Measurements from ENCODE around the gene GSK3B.

Gene GSK3B

GRCh38 chr3:120103276-120103675 is 9.0 kb upstream of the GSK3B start:
- Histone ChIP-seq H3K27me3 (ENCODE audit: insufficient read depth, low read depth, severe bottlenecking) (no peaks in the 10 kb centered on the region), H3K4me3 (ENCODE audit: low read depth, low read length) (no peak overlapping the region), H3K27ac (no peak overlapping the region), H3K36me3 (peaks cover 3% of the 10 kb centered on the region), H3K9me3 (ENCODE audit: severe bottlenecking) (no peaks in the 10 kb centered on the region)
- TF ChIP-seq CTCF (IDR thresholded peaks at IDR 0.05; ENCODE audit: low read depth, low read length), result no peak
- DNase-seq, result no peak

GRCh38 chr3:120102674-120103073 is 8.4 kb upstream of the GSK3B start:
- Histone ChIP-seq H3K9me3 (ENCODE audit: severe bottlenecking) (no peaks in the 10 kb centered on the region), H3K27ac (no peak overlapping the region), H3K36me3 (peaks cover 3% of the 10 kb centered on the region), H3K4me3 (ENCODE audit: low read depth, low read length) (no peak overlapping the region), H3K27me3 (ENCODE audit: insufficient read depth, low read depth, severe bottlenecking) (no peaks in the 10 kb centered on the region)
- DNase-seq, result no peak
- no peak for TF ChIP-seq CTCF (IDR thresholded peaks at IDR 0.05; ENCODE audit: low read depth, low read length)

DNA sequence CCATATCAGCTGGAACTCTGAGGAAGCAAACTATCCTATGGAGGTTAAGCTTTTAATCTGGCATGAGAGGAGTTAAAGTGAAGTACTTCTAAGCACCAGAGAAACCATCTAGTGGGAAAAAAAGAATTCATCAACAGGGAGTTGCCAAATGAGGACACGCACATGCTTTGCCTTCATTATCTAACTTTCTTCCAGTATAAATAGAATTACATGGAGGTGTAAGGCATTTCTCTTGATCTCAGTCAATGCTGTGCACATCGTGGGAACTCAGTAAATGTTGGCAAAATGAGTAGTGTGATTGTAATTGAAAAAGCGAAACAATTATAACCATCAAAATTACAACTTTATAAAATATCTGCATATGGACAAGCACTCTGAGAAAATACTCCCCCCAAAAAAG is 8.0 kb upstream of the GSK3B start:
- H3K27me3 ChIP-seq (ENCODE audit: insufficient read depth, low read depth, severe bottlenecking), result no peaks in the 10 kb centered on the region
- H3K9me3 ChIP-seq (ENCODE audit: severe bottlenecking), result no peaks in the 10 kb centered on the region
- H3K4me3 ChIP-seq (ENCODE audit: low read depth, low read length), result no peak overlapping the region
- no peak for DNase-seq
- H3K36me3 ChIP-seq, result peaks cover 3% of the 10 kb centered on the region
- no peak overlapping the region for H3K27ac ChIP-seq
- no peak for TF ChIP-seq CTCF (IDR thresholded peaks at IDR 0.05; ENCODE audit: low read depth, low read length)

DNA sequence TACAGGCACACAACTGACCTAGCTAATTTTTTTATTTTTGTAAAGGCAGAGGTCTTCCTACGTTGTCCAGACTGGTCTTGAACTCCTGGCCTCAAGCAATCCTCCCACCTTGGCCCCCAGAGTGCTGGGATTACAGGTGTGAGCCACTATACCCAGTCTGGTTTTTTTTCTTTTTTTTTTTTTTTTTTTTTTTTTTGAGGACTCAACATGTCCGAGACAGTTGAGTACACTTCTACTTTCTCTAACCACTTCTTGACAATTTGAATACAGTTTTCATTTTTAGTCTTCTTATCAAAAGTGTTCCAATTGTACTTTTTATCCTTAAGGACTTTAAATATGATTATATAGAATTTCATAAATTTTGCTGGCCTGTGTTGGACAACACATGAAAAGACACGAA is 7.4 kb upstream of the GSK3B start:
- Histone ChIP-seq H3K4me3 (ENCODE audit: low read depth, low read length) (no peak overlapping the region), H3K27ac (no peak overlapping the region), H3K27me3 (ENCODE audit: insufficient read depth, low read depth, severe bottlenecking) (no peaks in the 10 kb centered on the region), H3K36me3 (peaks cover 3% of the 10 kb centered on the region), H3K9me3 (ENCODE audit: severe bottlenecking) (no peaks in the 10 kb centered on the region)
- DNase-seq, result no peak
- no peak for TF ChIP-seq CTCF (IDR thresholded peaks at IDR 0.05; ENCODE audit: low read depth, low read length)

DNA sequence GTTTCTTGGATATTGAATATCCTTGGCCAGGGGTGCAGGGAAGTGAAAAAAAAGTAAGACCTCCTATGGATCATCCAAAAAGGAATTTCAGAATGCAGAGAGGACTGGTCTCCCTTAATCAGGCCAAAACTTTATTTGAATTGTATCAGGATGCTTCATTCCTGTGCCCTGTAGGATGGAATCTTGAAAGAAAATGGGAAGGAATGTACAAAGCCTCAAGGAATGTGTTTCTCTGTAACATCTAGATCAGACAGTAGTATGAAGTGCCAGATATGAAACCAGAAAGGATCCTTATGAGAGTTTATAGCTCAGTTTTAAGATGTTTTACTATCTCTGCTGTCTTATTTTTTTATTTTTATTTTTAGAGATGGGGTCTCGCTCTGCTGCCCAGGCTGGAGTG is 6.5 kb upstream of the GSK3B start:
- H3K4me3 ChIP-seq (ENCODE audit: low read depth, low read length), result no peak overlapping the region
- TF ChIP-seq CTCF (IDR thresholded peaks at IDR 0.05; ENCODE audit: low read depth, low read length), result no peak
- H3K27ac ChIP-seq, result no peak overlapping the region
- H3K9me3 ChIP-seq (ENCODE audit: severe bottlenecking), result no peaks in the 10 kb centered on the region
- DNase-seq, result no peak
- H3K27me3 ChIP-seq (ENCODE audit: insufficient read depth, low read depth, severe bottlenecking), result no peaks in the 10 kb centered on the region
- peaks cover 3% of the 10 kb centered on the region for H3K36me3 ChIP-seq

- H3K27me3 ChIP-seq (ENCODE audit: insufficient read depth, low read depth, severe bottlenecking), result no peaks in the 10 kb centered on the region
- H3K9me3 ChIP-seq (ENCODE audit: severe bottlenecking), result no peaks in the 10 kb centered on the region
- H3K4me3 ChIP-seq (ENCODE audit: low read depth, low read length), result no peak overlapping the region
- TF ChIP-seq CTCF (IDR thresholded peaks at IDR 0.05; ENCODE audit: low read depth, low read length), result no peak
- no peak for DNase-seq
- no peak overlapping the region for H3K27ac ChIP-seq
- peaks cover 6% of the 10 kb centered on the region for H3K36me3 ChIP-seq
Measured at GRCh38 chr3:120098710-120099109, 4.5 kb upstream of the GSK3B start.

Measured in WERI-Rb-1 (cell line).